Medulla oblongata (tissue), 1 donor: Measurements from ENCODE around the gene DDIT4L.
"Not testable (repeated sequence)": the region's sequence is repeated elsewhere in the genome, so short reads cannot be mapped to it uniquely, and the experiment has no call there.

Experiments
- DNase-seq: peaks from one replicate; pipeline ENCODE4 v3.0.0-alpha.2; 2015; ENCODE audit errors: extremely low spot score

Gene DDIT4L

DNA sequence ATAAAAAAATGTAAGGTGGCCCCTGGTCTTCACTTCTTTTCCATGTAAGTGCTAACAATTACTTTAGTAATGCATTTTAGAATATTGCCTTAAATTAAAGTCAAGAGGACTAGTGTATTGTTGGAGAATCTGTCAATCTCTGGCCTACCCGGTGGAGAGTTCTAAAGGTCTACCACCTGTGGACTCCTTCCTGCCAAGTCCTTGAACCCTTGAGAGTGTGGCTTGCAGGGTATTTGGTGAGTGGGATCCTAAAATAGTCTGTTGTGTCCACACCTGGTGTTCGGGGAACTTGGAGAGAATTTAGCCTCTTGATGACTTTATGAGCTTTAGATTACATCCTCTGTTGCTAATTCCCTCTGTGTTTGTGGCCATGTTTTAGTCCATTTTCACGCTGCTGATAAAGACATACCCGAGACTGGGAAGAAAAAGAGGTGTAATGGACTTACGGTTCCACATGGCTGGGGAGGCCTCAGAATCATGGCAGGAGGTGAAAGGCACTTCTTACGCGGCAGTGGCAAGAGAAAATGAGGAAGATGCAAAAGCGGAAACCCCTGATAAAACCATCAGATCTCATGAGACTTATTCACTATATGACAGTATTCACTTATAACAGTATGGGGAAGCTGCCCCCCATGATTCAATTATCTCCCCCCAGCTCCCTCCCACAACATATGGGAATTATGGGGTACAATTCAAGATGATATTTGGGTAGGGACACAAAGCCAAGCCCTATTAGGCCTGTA, 23.8 kb downstream of the DDIT4L start:
- no peak for DNase-seq

DNA sequence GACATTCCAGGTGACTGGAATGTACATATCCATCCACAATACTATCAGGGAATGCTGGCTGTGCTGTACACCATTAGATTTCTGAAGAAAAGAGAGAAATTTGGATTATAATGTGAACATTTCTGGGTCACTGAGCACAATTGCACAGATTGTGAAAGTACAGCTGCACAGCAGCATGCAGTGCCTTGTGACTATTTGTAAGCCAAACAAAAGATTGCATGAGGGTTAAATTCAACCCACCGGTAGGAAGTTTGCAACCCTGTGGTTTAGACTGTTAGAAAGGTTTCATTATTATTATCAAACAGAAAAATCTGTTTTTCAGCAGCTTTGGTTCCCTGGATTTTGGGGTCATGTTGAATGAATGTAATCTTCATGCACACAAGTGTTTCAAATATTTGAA, 24.5 kb downstream of the DDIT4L start:
- DNase-seq = no peak

DNA sequence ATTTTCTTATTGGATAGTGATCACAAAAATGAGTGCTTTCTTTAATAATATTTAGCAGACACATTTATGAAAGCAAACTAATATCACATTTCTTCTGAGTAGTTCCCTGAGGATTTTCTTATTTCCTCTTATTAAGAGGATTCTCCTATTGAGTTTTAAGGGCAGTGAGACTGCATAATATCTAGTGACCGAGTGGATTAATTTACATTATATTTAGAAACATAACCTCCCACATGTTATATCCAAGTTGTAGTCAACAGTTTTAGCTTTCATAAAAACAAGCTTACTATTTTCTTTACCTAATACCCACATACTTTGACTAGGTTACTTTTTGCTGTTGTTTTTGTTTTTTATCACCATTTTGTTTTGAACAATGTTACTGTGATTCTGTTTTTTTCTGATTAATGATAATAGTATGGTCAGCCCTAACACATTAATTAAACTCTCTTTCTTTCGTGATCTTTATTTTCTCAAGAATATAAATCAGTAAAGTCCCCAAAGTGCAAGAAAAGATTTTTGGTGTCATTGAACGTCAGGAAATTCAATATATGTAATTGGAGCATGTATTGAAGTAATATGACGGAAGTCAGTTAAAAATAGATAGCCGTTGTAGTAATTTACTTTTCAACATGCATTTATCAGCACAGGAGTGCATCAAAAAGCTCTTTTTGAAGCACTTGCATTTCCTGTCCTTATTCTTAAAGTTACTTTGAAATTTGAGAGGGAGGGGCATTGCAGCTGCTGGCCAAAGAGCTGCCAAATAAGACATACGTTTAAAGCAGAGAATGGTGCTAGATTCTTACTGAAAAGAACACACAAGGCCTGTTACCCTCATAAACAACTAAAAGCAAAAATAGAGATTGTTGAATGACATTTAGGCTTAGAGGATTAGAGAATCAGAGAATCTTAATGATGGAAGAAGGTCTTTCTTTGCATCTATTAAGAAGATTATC, 25.2 kb downstream of the DDIT4L start:
- DNase-seq = no peak

- no peak for DNase-seq
Measured at GRCh38 chr4:100162027-100162685, 28.1 kb downstream of the DDIT4L start.

- DNase-seq = no peak
Measured at GRCh38 chr4:100149190-100149589, 41.1 kb downstream of the DDIT4L start.

DNA sequence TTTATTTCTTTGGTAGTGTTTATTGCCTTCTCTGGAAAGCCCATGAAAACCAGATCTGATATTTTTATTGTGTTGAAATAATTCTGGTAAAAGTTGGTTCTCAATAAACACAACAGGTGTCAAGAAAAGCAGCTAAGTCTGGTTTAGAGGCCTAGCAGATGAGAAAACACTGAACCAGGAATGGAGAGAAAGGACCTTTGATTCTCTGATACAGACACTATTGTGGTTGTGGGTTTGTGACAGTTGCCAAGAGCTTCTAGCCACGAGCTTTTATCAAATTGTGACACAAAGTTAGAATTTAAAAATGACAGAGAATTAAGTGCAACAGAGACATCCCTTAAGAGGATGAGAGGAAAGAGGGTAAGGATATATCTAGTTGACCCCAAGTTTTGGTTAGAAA, 42.6 kb downstream of the DDIT4L start:
- DNase-seq = no peak

DNA sequence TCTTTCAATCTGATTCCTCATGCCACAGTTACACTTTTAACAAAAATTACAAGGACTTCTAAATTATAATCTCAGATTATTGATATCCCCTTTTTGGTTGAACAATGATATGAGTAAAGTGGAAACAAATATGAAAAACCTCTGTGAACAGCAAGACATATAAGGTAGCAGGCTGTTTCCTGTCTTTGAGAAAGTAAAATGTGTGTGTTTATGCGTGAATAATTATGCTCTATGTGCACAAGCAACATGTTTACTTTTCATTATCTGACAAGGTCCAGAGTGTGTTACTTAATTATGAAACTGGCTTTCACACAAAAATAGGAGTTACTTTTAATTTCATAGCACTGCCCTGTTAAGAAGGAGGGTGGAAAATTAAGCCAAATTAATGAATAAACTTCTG, 43.1 kb downstream of the DDIT4L start:
- DNase-seq = no peak

DNA sequence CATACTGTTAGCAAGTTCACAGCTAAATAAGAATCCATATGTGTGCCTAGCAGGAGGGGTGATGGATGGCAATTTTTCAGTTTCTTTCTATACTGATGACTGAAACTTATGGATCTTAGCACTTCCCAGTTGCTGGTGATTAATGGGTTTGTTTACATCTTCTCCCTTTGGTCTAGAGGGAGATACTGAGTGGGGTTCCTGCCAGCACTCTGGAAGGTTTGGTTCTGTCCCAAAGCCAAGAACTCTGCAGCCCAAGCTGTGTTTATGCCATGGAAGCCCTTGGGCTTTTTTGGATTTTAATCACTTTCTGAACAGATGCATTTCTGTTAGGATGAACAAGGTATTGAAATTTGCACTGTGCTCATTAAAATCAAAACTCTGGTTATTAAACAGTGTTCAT, 43.5 kb downstream of the DDIT4L start:
- no peak for DNase-seq

DNA sequence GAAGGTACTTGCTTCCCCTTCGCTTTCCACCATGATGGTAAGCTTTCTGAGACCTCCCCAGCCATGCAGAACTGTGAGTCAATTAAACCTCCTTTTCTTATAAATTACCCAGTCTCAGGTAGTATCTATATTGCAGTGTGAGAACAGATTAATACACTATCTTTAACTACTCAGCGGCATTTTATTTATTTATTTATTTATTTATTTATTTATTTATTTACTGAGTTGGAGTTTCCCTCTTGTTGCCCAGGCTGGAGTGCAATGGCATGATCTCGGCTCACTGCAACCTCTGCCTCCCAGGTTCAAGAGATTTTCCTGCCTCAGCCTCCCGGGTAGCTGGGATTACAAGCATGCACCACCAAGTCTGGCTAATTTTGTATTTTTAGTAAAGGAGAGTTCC, 52.9 kb downstream of the DDIT4L start:
- DNase-seq = not testable (repeated sequence)
